ENCODE measurements around the gene LMOD2. TPM values are rescaled to one million over a fixed set of nuclear protein-coding genes. Genes with fewer than 3 reads are reported as not detected.
A peak's percentile ranks its signal among the peaks of the same experiment; 100 is the strongest.

LMOD2 gene
- total RNA-seq, 1 experiment from 2014 or later = not detected

DNA sequence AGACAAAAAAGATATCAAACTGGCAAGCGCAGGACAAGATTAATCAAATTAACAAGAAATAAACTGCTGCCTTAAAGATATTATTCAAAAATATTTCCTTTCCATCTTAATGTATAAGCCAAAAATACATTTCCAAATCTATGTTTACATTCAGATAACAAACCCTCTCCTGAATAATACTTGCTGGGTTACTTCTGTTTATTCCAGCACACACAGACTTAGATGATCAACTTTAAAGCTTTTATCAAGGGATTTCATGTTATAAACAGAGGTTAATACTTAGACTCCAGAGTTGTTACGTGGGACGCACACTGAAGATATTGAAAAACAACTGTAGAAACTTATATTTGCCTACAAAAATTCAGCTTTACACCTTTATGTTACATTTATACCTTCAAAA lies 33.6 kb downstream of the LMOD2 start:
- Histone ChIP-seq H2AFZ (ENCODE audit: low read length) (no peak overlapping the region), H4K20me1 (ENCODE audit: control insufficient read depth, insufficient read depth, insufficient read length) (no peaks in the 10 kb centered on the region), H3K9ac (ENCODE audit: extremely low read depth, insufficient read length, low read length) (no peak overlapping the region), H3K27me3 (ENCODE audit: insufficient read depth, low read length) (no peaks in the 10 kb centered on the region), H4K5ac (ENCODE audit: insufficient read length, low read depth, low read length) (no peak overlapping the region), H3K27ac (ENCODE audit: insufficient read length, low read depth, low read length) (no peak overlapping the region), H3K23ac (ENCODE audit: insufficient read length, low read depth, low read length) (no peak overlapping the region), H3K14ac (ENCODE audit: insufficient read depth, low read length) (no peak overlapping the region), H3K4me2 (ENCODE audit: insufficient read depth, insufficient read length, low read length) (no peak overlapping the region), H2BK5ac (ENCODE audit: insufficient read length, low read length) (no peak overlapping the region), H3K79me1 (ENCODE audit: insufficient read depth, low read depth, low read length, poor library complexity, severe bottlenecking) (no peaks in the 10 kb centered on the region), H2BK12ac (ENCODE audit: insufficient read length, low read depth, low read length) (no peak overlapping the region), H4K91ac (ENCODE audit: insufficient read length, low read depth, low read length) (no peak overlapping the region), H2BK120ac (ENCODE audit: low read depth, low read length, poor library complexity, severe bottlenecking) (no peak overlapping the region), H3K9me3 (ENCODE audit: control insufficient read depth, low read depth, low read length) (no peaks in the 10 kb centered on the region), H3K4ac (ENCODE audit: low read depth, low read length) (no peak overlapping the region), H3K23me2 (ENCODE audit: insufficient read length, low read depth, low read length, poor library complexity, severe bottlenecking) (no peaks in the 10 kb centered on the region), H3K79me2 (ENCODE audit: insufficient read depth, low read length) (no peaks in the 10 kb centered on the region), H3K18ac (ENCODE audit: insufficient read length, low read depth, low read length) (no peak overlapping the region), H3K56ac (ENCODE audit: insufficient read length, low read depth, low read length) (no peak overlapping the region), H2BK15ac (ENCODE audit: low read depth, low read length) (no peak overlapping the region), H2AK5ac (ENCODE audit: insufficient read length, low read length) (no peak overlapping the region), H3K4me1 (ENCODE audit: insufficient read depth, low read length) (no peaks in the 10 kb centered on the region; the same call in 1 of the 2 replicates), H3T11ph (ENCODE audit: low read length) (no peak overlapping the region), H2BK20ac (ENCODE audit: low read depth, low read length, poor library complexity, severe bottlenecking) (no peak overlapping the region), H4K8ac (replicated peaks; ENCODE audit: insufficient read length, low read depth, low read length) (no peak overlapping the region)
- Mint-ChIP-seq H3K27ac (peak overlapping the region in 1 of 3 experiments; percentile 82; a peak in 1 of 7 replicates), H3K4me3 (no peak overlapping the region), H3K27me3 (ENCODE audit: low read depth) (no peaks in the 10 kb centered on the region), H3K9me3 (no peaks in the 10 kb centered on the region), H3K4me1 (peaks cover 5 to 21% of the 10 kb centered on the region in 2 experiments; a peak in 3 of 4 replicates), H3K36me3 (ENCODE audit: insufficient read depth in 1 of 3, low read depth in 3 of 3) (peaks cover 5 to 45% (median 35%) of the 10 kb centered on the region in 3 experiments; a peak in 6 of 7 replicates)
- no CpG with 5 or more reads among the region's 3 CpGs for WGBS (ENCODE audit: extremely low coverage, insufficient read length, low lambda C conversion rate)
- no peak for DNase-seq
- TF ChIP-seq, protein P1, sequence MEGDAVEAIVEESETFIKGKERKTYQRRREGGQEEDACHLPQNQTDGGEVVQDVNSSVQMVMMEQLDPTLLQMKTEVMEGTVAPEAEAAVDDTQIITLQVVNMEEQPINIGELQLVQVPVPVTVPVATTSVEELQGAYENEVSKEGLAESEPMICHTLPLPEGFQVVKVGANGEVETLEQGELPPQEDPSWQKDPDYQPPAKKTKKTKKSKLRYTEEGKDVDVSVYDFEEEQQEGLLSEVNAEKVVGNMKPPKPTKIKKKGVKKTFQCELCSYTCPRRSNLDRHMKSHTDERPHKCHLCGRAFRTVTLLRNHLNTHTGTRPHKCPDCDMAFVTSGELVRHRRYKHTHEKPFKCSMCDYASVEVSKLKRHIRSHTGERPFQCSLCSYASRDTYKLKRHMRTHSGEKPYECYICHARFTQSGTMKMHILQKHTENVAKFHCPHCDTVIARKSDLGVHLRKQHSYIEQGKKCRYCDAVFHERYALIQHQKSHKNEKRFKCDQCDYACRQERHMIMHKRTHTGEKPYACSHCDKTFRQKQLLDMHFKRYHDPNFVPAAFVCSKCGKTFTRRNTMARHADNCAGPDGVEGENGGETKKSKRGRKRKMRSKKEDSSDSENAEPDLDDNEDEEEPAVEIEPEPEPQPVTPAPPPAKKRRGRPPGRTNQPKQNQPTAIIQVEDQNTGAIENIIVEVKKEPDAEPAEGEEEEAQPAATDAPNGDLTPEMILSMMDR (conservative IDR thresholded peaks at IDR 0.05) = no peak

Measured in H9 (cell line).